Smooth muscle cell (in vitro differentiated cells): ENCODE results near the gene CCR5AS.
A peak's percentile ranks its signal among the peaks of the same experiment; 100 is the strongest.
"Not testable (repeated sequence)": the region's sequence is repeated elsewhere in the genome, so short reads cannot be mapped to it uniquely, and the experiment has no call there.

Experiments used
- DNase-seq: peaks from one replicate; lab custom pipeline; 2025; ENCODE audit not compliant: unreplicated experiment; lab: John Stamatoyannopoulos, UW
- H2AFZ ChIP-seq: fragments of 200-600 bp; sonication (generic); 2 replicates; pipeline ENCODE4 v1.6.0; 2016; ENCODE audit warnings: antibody characterized with exemption, low read depth, mild to moderate bottlenecking
- H3F3A ChIP-seq: fragments of 200-600 bp; sonication (generic); 2 replicates; pipeline ENCODE4 v1.6.0; 2017; ENCODE audit warnings: antibody characterized with exemption, low read depth
- H3K27ac ChIP-seq: fragments of 200-600 bp; sonication (generic); 2 replicates; pipeline ENCODE4 v1.5.1; 2016; ENCODE audit warnings: low read depth, mild to moderate bottlenecking
- H3K27me3 ChIP-seq: fragments of 200-600 bp; sonication (generic); 2 replicates; pipeline ENCODE4 v1.6.1; 2016; ENCODE audit warnings: low read depth, mild to moderate bottlenecking
- H3K36me3 ChIP-seq: fragments of 200-600 bp; sonication (generic); 2 replicates; pipeline ENCODE4 v1.5.1; 2016; ENCODE audit warnings: low read depth
- H3K4me1 ChIP-seq: fragments of 200-600 bp; sonication (generic); 2 replicates; pipeline ENCODE4 v1.5.1; 2016; ENCODE audit warnings: low read depth
- H3K4me2 ChIP-seq: fragments of 200-600 bp; sonication (generic); 2 replicates; pipeline ENCODE4 v1.6.0; 2016; ENCODE audit warnings: mild to moderate bottlenecking
- H3K4me3 ChIP-seq: fragments of 200-600 bp; sonication (generic); 2 replicates; pipeline ENCODE4 v1.5.1; 2016; ENCODE audit warnings: mild to moderate bottlenecking
- H3K79me2 ChIP-seq: fragments of 200-600 bp; sonication (generic); 2 replicates; pipeline ENCODE4 v1.6.0; 2016; ENCODE audit warnings: low read depth, mild to moderate bottlenecking
- H3K9ac ChIP-seq: fragments of 200-600 bp; sonication (generic); 2 replicates; pipeline ENCODE4 v1.6.0; 2016; ENCODE audit warnings: low read depth
- H3K9me3 ChIP-seq: fragments of 200-600 bp; sonication (generic); replicated peaks from 2 replicates; pipeline ENCODE4 v1.5.1; 2016; ENCODE audit warnings: low read depth
- H4K20me1 ChIP-seq: fragments of 200-600 bp; sonication (generic); 2 replicates; pipeline ENCODE4 v1.6.0; 2016; ENCODE audit warnings: low read depth
- WGBS: methylation state at CpG from one replicate; pipeline ENCODE4 v1.1.7; 2016; ENCODE audit warnings: low lambda C conversion rate; 5-methylcytosine and 5-hydroxymethylcytosine counted together
- TF ChIP-seq, protein P1 (sequence below): fragments of 200-600 bp; sonication (generic); IDR thresholded peaks from 2 replicates; pipeline ENCODE4 v1.5.1; 2017; ENCODE audit warnings: borderline replicate concordance, mild to moderate bottlenecking, antibody characterized with exemption; ENCODE audit not compliant: insufficient read depth, poor library complexity, severe bottlenecking

Gene CCR5AS

DNA sequence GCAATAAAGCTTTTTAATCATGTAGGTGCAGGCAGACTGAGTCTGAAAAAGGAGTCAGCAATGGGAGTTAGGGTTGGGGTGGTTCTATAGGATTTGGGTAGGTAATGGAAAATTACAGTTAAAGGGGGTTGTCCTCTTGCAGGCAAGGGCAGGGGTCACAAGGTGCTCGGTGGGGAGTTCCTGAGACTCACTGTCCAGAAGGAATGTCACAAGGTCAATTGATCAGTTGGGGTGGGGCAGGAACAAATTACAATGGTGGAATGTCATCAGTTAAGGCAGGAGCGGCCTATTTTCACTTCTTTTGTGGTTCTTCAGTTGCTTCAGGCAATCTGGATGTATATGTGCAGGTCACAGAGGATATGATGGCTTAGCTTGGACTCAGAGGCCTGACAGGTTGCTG is 13.9 kb downstream of the CCR5AS start:
- Histone ChIP-seq H3F3A (no peaks in the 10 kb centered on the region), H3K27ac (no peak overlapping the region), H3K4me2 (no peak overlapping the region), H3K9me3 (no peaks in the 10 kb centered on the region), H3K36me3 (no peaks in the 10 kb centered on the region), H3K4me1 (no peaks in the 10 kb centered on the region), H2AFZ (no peak overlapping the region), H3K27me3 (peaks cover 68% of the 10 kb centered on the region), H4K20me1 (no peaks in the 10 kb centered on the region), H3K9ac (no peak overlapping the region), H3K4me3 (no peak overlapping the region), H3K79me2 (no peaks in the 10 kb centered on the region)
- DNase-seq: no peak
- TF ChIP-seq, protein P1, sequence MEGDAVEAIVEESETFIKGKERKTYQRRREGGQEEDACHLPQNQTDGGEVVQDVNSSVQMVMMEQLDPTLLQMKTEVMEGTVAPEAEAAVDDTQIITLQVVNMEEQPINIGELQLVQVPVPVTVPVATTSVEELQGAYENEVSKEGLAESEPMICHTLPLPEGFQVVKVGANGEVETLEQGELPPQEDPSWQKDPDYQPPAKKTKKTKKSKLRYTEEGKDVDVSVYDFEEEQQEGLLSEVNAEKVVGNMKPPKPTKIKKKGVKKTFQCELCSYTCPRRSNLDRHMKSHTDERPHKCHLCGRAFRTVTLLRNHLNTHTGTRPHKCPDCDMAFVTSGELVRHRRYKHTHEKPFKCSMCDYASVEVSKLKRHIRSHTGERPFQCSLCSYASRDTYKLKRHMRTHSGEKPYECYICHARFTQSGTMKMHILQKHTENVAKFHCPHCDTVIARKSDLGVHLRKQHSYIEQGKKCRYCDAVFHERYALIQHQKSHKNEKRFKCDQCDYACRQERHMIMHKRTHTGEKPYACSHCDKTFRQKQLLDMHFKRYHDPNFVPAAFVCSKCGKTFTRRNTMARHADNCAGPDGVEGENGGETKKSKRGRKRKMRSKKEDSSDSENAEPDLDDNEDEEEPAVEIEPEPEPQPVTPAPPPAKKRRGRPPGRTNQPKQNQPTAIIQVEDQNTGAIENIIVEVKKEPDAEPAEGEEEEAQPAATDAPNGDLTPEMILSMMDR: no peak
- WGBS: 85% methylated on average over 2 of the region's 2 CpGs

DNA sequence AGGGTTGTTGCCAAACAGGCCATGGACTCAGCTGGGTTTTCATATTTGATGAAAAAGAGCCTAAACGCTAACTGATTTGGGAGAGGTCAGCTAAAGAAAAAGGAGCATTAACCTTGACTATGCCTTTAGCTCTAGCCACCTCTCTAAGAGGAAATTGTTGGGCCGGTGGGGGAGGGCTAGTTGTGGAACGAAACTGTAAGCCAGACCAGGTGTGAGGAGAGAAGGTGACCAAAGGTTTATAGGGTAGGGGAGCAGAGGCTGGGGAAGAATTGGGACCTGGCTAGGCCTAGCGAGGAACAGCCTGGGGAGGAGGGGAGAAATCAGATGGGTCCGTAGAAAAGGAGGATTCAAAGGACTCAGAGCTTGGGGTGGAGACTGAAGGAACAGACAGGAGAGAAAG is 15.3 kb downstream of the CCR5AS start:
- H3K4me1 ChIP-seq, H2AFZ ChIP-seq, H3K9me3 ChIP-seq, H3K27ac ChIP-seq, H3K4me3 ChIP-seq, H3K36me3 ChIP-seq, H4K20me1 ChIP-seq, H3K4me2 ChIP-seq, H3K9ac ChIP-seq, H3F3A ChIP-seq, DNase-seq, H3K79me2 ChIP-seq: not testable (repeated sequence)
- H3K27me3 ChIP-seq: peaks cover 53% of the 10 kb centered on the region
- 86% methylated on average over 5 of the region's 5 CpGs for WGBS

DNA sequence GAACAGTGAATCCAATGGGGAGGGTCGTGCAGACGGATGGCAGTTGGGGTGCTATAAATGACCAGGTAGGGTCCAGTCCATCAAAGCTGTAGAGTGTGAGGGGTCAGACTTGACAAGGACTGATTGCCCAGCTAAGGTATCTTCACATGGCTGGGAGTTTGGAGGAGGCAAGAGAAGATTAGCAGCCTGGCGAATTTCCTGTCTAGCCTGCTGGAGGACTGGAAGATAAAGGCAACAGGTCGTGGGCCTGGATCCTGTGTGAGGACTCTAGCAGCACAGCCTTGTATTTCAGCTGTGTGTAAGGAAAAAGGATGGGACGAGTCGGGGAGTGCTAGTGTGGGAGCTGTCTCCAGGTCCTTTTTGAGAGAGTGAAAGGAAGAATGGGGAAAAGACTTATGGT is 17.6 kb downstream of the CCR5AS start:
- TF ChIP-seq, protein P1: no peak
- no peaks in the 10 kb centered on the region for H3K79me2 ChIP-seq
- WGBS: 69% methylated on average over 6 of the region's 6 CpGs
- DNase-seq: no peak
- H3K36me3 ChIP-seq: no peaks in the 10 kb centered on the region
- no peaks in the 10 kb centered on the region for H4K20me1 ChIP-seq
- no peaks in the 10 kb centered on the region for H3F3A ChIP-seq
- H3K4me3 ChIP-seq: no peak overlapping the region
- H3K9me3 ChIP-seq: no peaks in the 10 kb centered on the region
- H3K27me3 ChIP-seq: peaks cover 31% of the 10 kb centered on the region
- no peak overlapping the region for H3K9ac ChIP-seq
- H3K27ac ChIP-seq: no peak overlapping the region
- no peaks in the 10 kb centered on the region for H3K4me1 ChIP-seq
- H2AFZ ChIP-seq: no peak overlapping the region
- H3K4me2 ChIP-seq: no peak overlapping the region

DNA sequence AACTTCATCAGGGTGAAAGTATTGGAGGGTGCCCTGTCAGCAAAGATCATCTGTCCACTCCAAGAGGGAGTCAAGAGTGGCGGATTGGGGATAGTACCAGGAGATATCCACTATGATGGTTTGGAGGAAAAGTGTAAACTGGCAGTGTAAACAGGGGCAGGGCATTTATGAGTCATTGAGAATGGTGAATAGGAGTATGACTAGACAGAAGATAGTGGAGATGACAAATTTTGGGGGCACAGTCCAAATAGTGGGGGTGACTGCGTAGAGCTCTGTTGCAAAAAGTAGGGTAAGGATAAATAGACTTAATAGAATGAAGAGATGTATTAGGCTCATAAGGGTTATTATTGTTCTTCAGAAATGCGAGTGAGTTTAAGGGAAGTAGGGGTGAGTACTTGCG is 18.0 kb downstream of the CCR5AS start:
- H3K79me2 ChIP-seq, H3K9ac ChIP-seq, DNase-seq, H3K4me2 ChIP-seq, H2AFZ ChIP-seq, H3K4me1 ChIP-seq, H3K4me3 ChIP-seq, H3K27ac ChIP-seq, H3K9me3 ChIP-seq, H3K36me3 ChIP-seq, H3F3A ChIP-seq, H4K20me1 ChIP-seq: not testable (repeated sequence)
- 96% methylated on average over 4 of the region's 4 CpGs for WGBS
- H3K27me3 ChIP-seq: peaks cover 27% of the 10 kb centered on the region

DNA sequence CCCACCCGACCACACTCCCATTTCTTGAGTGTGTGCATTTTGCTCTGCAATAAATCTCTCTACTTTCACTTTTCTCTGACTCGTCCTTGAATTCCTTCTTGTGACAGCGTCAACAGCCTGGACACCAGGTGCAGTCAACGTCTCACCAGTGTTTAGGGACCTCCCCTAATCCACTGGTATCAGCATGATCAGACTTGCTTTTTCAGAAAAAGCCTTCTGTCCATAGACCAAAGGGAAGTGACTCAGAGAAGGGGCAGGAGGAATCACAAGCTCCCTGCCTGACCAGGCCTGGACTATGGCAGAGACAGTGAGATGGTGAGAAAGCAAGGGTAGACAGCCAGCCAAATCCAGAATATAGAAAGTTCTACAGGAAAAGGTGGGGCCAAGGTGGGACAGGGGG is 20.7 kb downstream of the CCR5AS start:
- H3K4me1 ChIP-seq: no peaks in the 10 kb centered on the region
- DNase-seq: no peak
- 36% methylated on average over 4 of the region's 4 CpGs for WGBS
- no peaks in the 10 kb centered on the region for H4K20me1 ChIP-seq
- peaks cover 15% of the 10 kb centered on the region for H3K27me3 ChIP-seq
- no peak overlapping the region for H3K4me3 ChIP-seq
- H3K36me3 ChIP-seq: no peaks in the 10 kb centered on the region
- no peak overlapping the region for H2AFZ ChIP-seq
- H3F3A ChIP-seq: no peaks in the 10 kb centered on the region
- TF ChIP-seq, protein P1: no peak
- H3K4me2 ChIP-seq: peak overlapping the region; percentile 8
- no peak overlapping the region for H3K9ac ChIP-seq
- no peaks in the 10 kb centered on the region for H3K79me2 ChIP-seq
- H3K27ac ChIP-seq: peak overlapping the region; percentile 40
- no peaks in the 10 kb centered on the region for H3K9me3 ChIP-seq
